Urinary bladder (tissue), 2 donors: Measurements from ENCODE around the gene SULT1C4. TPM values are rescaled to one million over a fixed set of nuclear protein-coding genes. Genes with fewer than 3 reads are reported as not detected.

Experiments
- polyA plus RNA-seq: library from polyadenylated mRNA; stranded (reverse); fragments of 200-250 nt; gene quantifications from one replicate; pipeline ENCODE4 v1.2.3, GENCODE V29; 2013
- small RNA-seq: library from RNA; depleted of rRNA; stranded (forward); fragments of <200 nt; gene quantifications from one replicate; pipeline ENCODE3, GENCODE V24; 2014
- total RNA-seq: library from RNA; depleted of rRNA; stranded (reverse); fragments of >200 nt; gene quantifications from one replicate; pipeline ENCODE4 v1.2.3, GENCODE V29; 2014
- donor health status: healthy.

The SULT1C4 gene
- total and polyA plus RNA-seq, 2 donors = 4.6 to 31.9 TPM

Small RNAs within 50 kb of the gene (small RNA-seq; reads per million reads assigned to genes)
- gene SMIM12P1 = not detected

Other genes with a start within 250 kb of the SULT1C4 start
- not detected for gene SULT1C3, start 138.0 kb upstream of the SULT1C4 start, total RNA-seq
- gene SULT1C3, start 138.0 kb upstream of the SULT1C4 start, polyA plus RNA-seq = not detected
- 3.3 TPM for gene SULT1C2, start 89.1 kb upstream of the SULT1C4 start, total RNA-seq
- 0.15 TPM for gene SULT1C2, start 89.1 kb upstream of the SULT1C4 start, polyA plus RNA-seq
- gene GCC2, start 71.3 kb downstream of the SULT1C4 start, total RNA-seq = 110 TPM
- gene GCC2, start 71.3 kb downstream of the SULT1C4 start, polyA plus RNA-seq = 15.3 TPM
- gene LIMS1, start 156.5 kb downstream of the SULT1C4 start, total RNA-seq = 94.1 TPM
- 45.1 TPM for gene LIMS1, start 156.5 kb downstream of the SULT1C4 start, polyA plus RNA-seq